ENCODE results near the gene ACKR2. TPM values are rescaled to one million over a fixed set of nuclear protein-coding genes. Genes with fewer than 3 reads are reported as not detected.

Gene ACKR2
- total and polyA plus RNA-seq, 2 of the 13 experiments (the other 11 are each of a cell fraction or from before 2014, with no cell fraction given) = 1.1 to 1.9 TPM

DNA sequence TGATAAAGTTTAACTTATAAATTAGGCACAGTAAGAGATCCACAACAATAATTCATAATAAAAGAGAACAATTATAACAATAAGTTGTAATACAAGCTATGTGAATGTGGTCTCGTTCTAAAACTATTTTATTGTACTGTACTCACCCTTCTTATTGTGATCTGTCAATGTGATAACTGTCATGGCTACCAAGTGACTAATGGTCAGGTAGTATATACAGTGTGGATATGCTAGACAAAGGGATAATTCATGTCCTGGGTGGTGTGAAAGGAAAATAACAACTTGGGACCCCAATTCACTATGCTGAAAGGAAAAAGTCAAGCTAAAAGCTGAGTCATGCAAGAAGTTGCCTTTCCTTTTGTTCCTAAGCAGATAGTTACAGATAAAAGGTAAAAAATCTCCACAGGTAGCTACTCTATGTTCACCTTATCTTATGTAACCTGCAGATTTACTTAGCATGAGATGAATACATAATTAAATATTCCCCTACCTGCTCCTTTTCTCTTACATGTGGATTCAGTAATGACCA lies 77.1 kb downstream of the ACKR2 start:
- CTCF ChIA-PET (ENCODE audit: low intra/inter-chr PET ratio, low total read pairs) = no interaction called here
- Histone ChIP-seq H2AFZ (ENCODE audit: low read length) (no peak overlapping the region), H3K79me2 (ENCODE audit: insufficient read depth, low read length) (no peaks in the 10 kb centered on the region), H3K9me3 (ENCODE audit: low read length) (no peaks in the 10 kb centered on the region), H3K36me3 (replicated peaks in 1 of 2; ENCODE audit: control insufficient read depth in 1 of 2, insufficient read depth in 2 of 2, low read length in 2 of 2) (no peaks in the 10 kb centered on the region), H4K20me1 (ENCODE audit: insufficient read depth, low read length) (no peaks in the 10 kb centered on the region), H3K4me2 (ENCODE audit: low read depth, low read length) (no peak overlapping the region), H3K4me1 (ENCODE audit: insufficient read depth, low read length) (peaks cover 4% of the 10 kb centered on the region), H3K27ac (ENCODE audit: extremely low read length, insufficient read depth, low read length) (no peak overlapping the region), H3K27me3 (ENCODE audit: control insufficient read depth in 1 of 2, insufficient read depth in 2 of 2, low read length in 2 of 2) (peaks cover 0 to 3% of the 10 kb centered on the region in 2 experiments; a peak in 2 of 5 replicates), H3K9ac (ENCODE audit: insufficient read depth, low read depth, low read length) (no peak overlapping the region), H3K4me3 (replicated peaks in 1 of 3; ENCODE audit: insufficient read depth in 1 of 3, low read depth in 2 of 3, low read length in 3 of 3) (no peak overlapping the region)
- ATAC-seq (no peak), DNase-seq (ENCODE audit: low spot score) (no peak), FAIRE-seq (no peak)
- WGBS (ENCODE audit: low lambda C conversion rate) = 36% methylated on average over 1 of the region's 1 CpG
- intact Hi-C loops (cut with micrococcal nuclease; ENCODE audit: unreplicated experiment) = no loop called here
- in situ Hi-C loops (cut with HindIII; ENCODE audit: extremely low pct_ligation_motif_present, low pct_unique_long_range_greater_than_20kb) = no loop called here
- TF ChIP-seq NFE2L2 (IDR thresholded peaks at IDR 0.05; ENCODE audit: low read length) = peak; percentile 63; the same call in 1 of the 2 replicates
- TF ChIP-seq ZNF414 (CRISPR knock-in tag; IDR thresholded peaks at IDR 0.05) = no peak
- TF ChIP-seq ZNF816 (CRISPR knock-in tag; IDR thresholded peaks at IDR 0.05; ENCODE audit: borderline replicate concordance) = no peak
- POLR2A ChIA-PET = no interaction called here
- no TSS peak for BruUV-seq (replicated peaks)

- no peaks in the 10 kb centered on the region for H3K36me3 ChIP-seq (replicated peaks in 1 of 2; ENCODE audit: control insufficient read depth in 1 of 2, insufficient read depth in 2 of 2, low read length in 2 of 2)
- H2AFZ ChIP-seq (ENCODE audit: low read length) = no peak overlapping the region
- no peak overlapping the region for H3K4me2 ChIP-seq (ENCODE audit: low read depth, low read length)
- DNase-seq (ENCODE audit: low spot score) (no peak), FAIRE-seq (no peak), ATAC-seq (no peak)
- no peaks in the 10 kb centered on the region for H4K20me1 ChIP-seq (ENCODE audit: insufficient read depth, low read length)
- H3K9me3 ChIP-seq (ENCODE audit: low read length) = no peaks in the 10 kb centered on the region
- no peak overlapping the region for H3K9ac ChIP-seq (ENCODE audit: insufficient read depth, low read depth, low read length)
- no TSS peak for BruUV-seq (replicated peaks)
- ChIA-PET CTCF (ENCODE audit: low intra/inter-chr PET ratio, low total read pairs) (no interaction called here), POLR2A (no interaction called here)
- H3K79me2 ChIP-seq (ENCODE audit: insufficient read depth, low read length) = no peaks in the 10 kb centered on the region
- H3K4me3 ChIP-seq (replicated peaks in 1 of 3; ENCODE audit: insufficient read depth in 1 of 3, low read depth in 2 of 3, low read length in 3 of 3) = no peak overlapping the region
- intact Hi-C loops (cut with micrococcal nuclease; ENCODE audit: unreplicated experiment) = no loop called here
- no peak overlapping the region for H3K27ac ChIP-seq (ENCODE audit: extremely low read length, insufficient read depth, low read length)
- 76% methylated on average over 3 of the region's 3 CpGs for WGBS (ENCODE audit: low lambda C conversion rate)
- H3K27me3 ChIP-seq (ENCODE audit: control insufficient read depth in 1 of 2, insufficient read depth in 2 of 2, low read length in 2 of 2) = peaks cover 0 to 3% of the 10 kb centered on the region in 2 experiments; a peak in 2 of 5 replicates
- H3K4me1 ChIP-seq (ENCODE audit: insufficient read depth, low read length) = no peaks in the 10 kb centered on the region
- TF ChIP-seq SNAI1 (CRISPR knock-in tag; IDR thresholded peaks at IDR 0.05; ENCODE audit: borderline replicate concordance) (no peak), XRCC5 (optimal IDR thresholded peaks at IDR 0.05; ENCODE audit: low read length) (no peak), ZNF383 (CRISPR knock-in tag; IDR thresholded peaks at IDR 0.05; ENCODE audit: borderline replicate concordance) (no peak), KDM2A (CRISPR knock-in tag; IDR thresholded peaks at IDR 0.05; ENCODE audit: borderline replicate concordance, low read depth) (no peak), PAWR (CRISPR knock-in tag; IDR thresholded peaks at IDR 0.05; ENCODE audit: borderline replicate concordance) (no peak), SOX5 (CRISPR knock-in tag; IDR thresholded peaks at IDR 0.05; ENCODE audit: borderline replicate concordance) (no peak), SETDB1 (CRISPR knock-in tag; IDR thresholded peaks at IDR 0.05; ENCODE audit: borderline replicate concordance) (no peak), ZNF747 (CRISPR knock-in tag; IDR thresholded peaks at IDR 0.05; ENCODE audit: borderline replicate concordance) (no peak), ZNF260 (CRISPR knock-in tag; IDR thresholded peaks at IDR 0.05; ENCODE audit: borderline replicate concordance, low read depth) (no peak), ERF (CRISPR knock-in tag; IDR thresholded peaks at IDR 0.05) (no peak), SMARCC2 (IDR thresholded peaks at IDR 0.05) (no peak), THAP7 (CRISPR knock-in tag; IDR thresholded peaks at IDR 0.05) (no peak), BRD4 (CRISPR knock-in tag; IDR thresholded peaks at IDR 0.05) (no peak), ZBTB8A (CRISPR knock-in tag; IDR thresholded peaks at IDR 0.05; ENCODE audit: borderline replicate concordance, low read depth) (no peak)
- TF ChIP-seq, protein P1, sequence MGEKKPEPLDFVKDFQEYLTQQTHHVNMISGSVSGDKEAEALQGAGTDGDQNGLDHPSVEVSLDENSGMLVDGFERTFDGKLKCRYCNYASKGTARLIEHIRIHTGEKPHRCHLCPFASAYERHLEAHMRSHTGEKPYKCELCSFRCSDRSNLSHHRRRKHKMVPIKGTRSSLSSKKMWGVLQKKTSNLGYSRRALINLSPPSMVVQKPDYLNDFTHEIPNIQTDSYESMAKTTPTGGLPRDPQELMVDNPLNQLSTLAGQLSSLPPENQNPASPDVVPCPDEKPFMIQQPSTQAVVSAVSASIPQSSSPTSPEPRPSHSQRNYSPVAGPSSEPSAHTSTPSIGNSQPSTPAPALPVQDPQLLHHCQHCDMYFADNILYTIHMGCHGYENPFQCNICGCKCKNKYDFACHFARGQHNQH (CRISPR knock-in tag; IDR thresholded peaks at IDR 0.05) = no peak
- in situ Hi-C loops (cut with HindIII; ENCODE audit: extremely low pct_ligation_motif_present, low pct_unique_long_range_greater_than_20kb) = no loop called here
Measured at GRCh38 chr3:42887084-42887483, 77.8 kb downstream of the ACKR2 start.
